ENCODE results near the gene ARHGDIB. TPM values are rescaled to one million over a fixed set of nuclear protein-coding genes. Genes with fewer than 3 reads are reported as not detected.

The ARHGDIB gene
- total RNA-seq, 1 donor from 2014 or later = 10.4 TPM

DNA sequence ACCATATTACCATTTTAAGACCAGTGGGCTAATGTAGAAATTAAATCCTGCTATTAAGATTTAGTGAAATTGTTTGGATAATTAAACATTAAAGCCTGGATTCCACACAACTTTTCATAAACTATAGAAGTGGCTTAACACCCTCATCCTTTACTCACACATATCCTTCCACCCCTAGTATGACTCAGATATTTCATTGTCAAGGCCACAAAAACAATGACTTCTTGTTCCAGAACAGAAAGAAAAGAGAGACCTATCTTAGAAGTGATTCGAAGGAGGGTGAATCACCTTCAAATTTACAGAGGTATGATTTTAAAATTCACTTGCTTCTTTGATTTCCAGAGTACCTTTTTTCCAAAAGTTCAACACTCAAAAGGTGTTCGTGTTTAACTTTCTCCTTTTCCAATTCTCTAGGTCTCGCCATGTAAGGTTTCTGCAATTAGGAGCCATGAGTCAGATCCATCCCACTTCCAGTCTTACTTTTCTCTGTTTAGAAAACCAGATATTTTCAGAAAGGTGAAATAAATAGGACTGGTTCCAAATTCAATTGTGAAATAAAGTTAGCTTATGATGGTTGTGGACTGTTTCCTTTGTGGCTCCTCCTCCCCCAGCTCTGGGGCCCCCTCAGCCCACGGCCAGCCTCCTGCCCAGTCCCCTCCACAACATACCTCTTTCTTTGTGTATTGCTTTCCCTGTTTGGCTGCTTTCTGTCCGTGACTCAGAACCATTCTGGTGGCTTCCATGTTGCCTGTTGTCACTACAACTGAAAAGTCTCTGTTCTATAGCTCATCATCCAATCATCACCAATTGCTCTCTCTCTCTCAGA, 51.1 kb downstream of the ARHGDIB start:
- TF ChIP-seq, protein P1, sequence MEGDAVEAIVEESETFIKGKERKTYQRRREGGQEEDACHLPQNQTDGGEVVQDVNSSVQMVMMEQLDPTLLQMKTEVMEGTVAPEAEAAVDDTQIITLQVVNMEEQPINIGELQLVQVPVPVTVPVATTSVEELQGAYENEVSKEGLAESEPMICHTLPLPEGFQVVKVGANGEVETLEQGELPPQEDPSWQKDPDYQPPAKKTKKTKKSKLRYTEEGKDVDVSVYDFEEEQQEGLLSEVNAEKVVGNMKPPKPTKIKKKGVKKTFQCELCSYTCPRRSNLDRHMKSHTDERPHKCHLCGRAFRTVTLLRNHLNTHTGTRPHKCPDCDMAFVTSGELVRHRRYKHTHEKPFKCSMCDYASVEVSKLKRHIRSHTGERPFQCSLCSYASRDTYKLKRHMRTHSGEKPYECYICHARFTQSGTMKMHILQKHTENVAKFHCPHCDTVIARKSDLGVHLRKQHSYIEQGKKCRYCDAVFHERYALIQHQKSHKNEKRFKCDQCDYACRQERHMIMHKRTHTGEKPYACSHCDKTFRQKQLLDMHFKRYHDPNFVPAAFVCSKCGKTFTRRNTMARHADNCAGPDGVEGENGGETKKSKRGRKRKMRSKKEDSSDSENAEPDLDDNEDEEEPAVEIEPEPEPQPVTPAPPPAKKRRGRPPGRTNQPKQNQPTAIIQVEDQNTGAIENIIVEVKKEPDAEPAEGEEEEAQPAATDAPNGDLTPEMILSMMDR (IDR thresholded peaks at IDR 0.05; ENCODE audit: insufficient read depth, low read length, poor library complexity, severe bottlenecking) = no peak
- H3K4me3 ChIP-seq (ENCODE audit: low read depth, low read length) = no peak overlapping the region
- no peaks in the 10 kb centered on the region for H3K36me3 ChIP-seq (ENCODE audit: control insufficient read depth, insufficient read depth, low read length)
- no peaks in the 10 kb centered on the region for H3K27me3 ChIP-seq (ENCODE audit: control insufficient read depth, insufficient read depth, low read length)
- no peak for DNase-seq (ENCODE audit: low read depth)

- no peak for DNase-seq (ENCODE audit: low read depth)
- Histone ChIP-seq H3K27me3 (ENCODE audit: control insufficient read depth, insufficient read depth, low read length) (no peaks in the 10 kb centered on the region), H3K4me3 (ENCODE audit: low read depth, low read length) (no peak overlapping the region), H3K36me3 (ENCODE audit: control insufficient read depth, insufficient read depth, low read length) (no peaks in the 10 kb centered on the region)
- TF ChIP-seq, protein P1 (IDR thresholded peaks at IDR 0.05; ENCODE audit: insufficient read depth, low read length, poor library complexity, severe bottlenecking) = no peak
Observed at GRCh38 chr12:14907953-14908352, 53.4 kb downstream of the ARHGDIB start.

DNA sequence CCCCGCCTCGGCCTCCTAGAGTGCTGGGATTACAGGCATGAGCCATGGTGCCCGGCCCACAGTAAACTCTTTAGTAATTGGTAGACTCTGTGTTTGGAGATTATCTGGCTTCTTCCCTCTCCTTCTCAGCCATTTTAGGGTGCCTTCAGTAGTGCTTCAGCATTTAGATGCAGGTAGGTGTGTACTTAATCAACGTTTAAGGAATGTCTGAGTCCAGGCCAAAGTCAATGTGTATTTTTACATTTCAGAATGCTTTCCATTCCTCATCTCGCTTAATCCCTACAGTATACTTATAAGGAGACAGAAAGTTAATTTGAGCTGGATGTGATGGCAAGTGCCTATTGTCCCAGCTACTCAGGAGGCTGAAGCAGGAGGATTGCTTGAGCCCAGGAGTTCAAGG, 55.3 kb downstream of the ARHGDIB start:
- no peak for DNase-seq (ENCODE audit: low read depth)
- TF ChIP-seq, protein P1 (IDR thresholded peaks at IDR 0.05; ENCODE audit: insufficient read depth, low read length, poor library complexity, severe bottlenecking) = no peak
- no peaks in the 10 kb centered on the region for H3K36me3 ChIP-seq (ENCODE audit: control insufficient read depth, insufficient read depth, low read length)
- H3K27me3 ChIP-seq (ENCODE audit: control insufficient read depth, insufficient read depth, low read length) = no peaks in the 10 kb centered on the region
- no peak overlapping the region for H3K4me3 ChIP-seq (ENCODE audit: low read depth, low read length)

DNA sequence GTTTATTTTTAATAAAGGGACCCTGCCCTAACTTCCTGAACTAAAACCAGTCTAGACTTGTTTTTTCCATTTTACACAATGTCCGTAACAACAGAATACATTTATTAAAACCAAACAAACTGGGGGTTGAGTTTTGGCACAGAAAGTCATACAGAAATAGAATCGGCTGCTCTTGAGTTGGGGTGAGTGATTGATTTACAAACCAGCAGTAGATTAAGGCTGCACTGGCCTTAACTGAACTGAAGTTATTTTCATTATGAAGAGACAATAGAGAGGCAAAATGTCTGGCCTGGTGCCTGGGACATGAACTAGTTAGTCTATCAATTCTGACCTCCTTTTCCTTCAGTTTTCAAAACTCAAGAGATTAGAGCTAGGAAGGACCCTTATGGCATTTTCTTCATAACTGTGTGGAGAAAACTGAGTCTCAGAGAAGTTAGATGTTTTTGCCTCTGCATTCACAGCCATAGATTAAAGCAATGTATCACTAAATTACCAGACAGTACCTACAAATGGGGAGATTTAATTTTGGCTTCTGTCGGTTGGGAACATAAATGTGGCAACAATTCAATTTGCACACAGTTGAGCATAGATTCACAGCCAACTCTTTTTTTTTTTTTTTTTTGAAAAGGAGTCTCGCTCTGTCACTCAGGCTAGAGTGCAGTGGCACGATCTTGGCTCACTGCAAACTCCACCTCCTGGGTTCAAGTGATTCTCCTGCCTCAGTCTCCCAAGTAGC, 56.0 kb downstream of the ARHGDIB start:
- Histone ChIP-seq H3K4me3 (ENCODE audit: low read depth, low read length) (no peak overlapping the region), H3K27me3 (ENCODE audit: control insufficient read depth, insufficient read depth, low read length) (no peaks in the 10 kb centered on the region), H3K36me3 (ENCODE audit: control insufficient read depth, insufficient read depth, low read length) (no peaks in the 10 kb centered on the region)
- TF ChIP-seq, protein P1 (IDR thresholded peaks at IDR 0.05; ENCODE audit: insufficient read depth, low read length, poor library complexity, severe bottlenecking) = no peak
- DNase-seq (ENCODE audit: low read depth) = no peak

- H3K27me3 ChIP-seq (ENCODE audit: control insufficient read depth, insufficient read depth, low read length) = no peaks in the 10 kb centered on the region
- no peaks in the 10 kb centered on the region for H3K36me3 ChIP-seq (ENCODE audit: control insufficient read depth, insufficient read depth, low read length)
- no peak overlapping the region for H3K4me3 ChIP-seq (ENCODE audit: low read depth, low read length)
- TF ChIP-seq, protein P1 (IDR thresholded peaks at IDR 0.05; ENCODE audit: insufficient read depth, low read length, poor library complexity, severe bottlenecking) = no peak
- no peak for DNase-seq (ENCODE audit: low read depth)
Observed at GRCh38 chr12:14904854-14905253, 56.5 kb downstream of the ARHGDIB start.

Measured in kidney epithelial cell (primary cell).